ENCODE data around the gene WNT2B.

WNT2B gene

GRCh38 chr1:112529301-112529700 is 20.5 kb downstream of the WNT2B start:
- no peak for DNase-seq

- no peak for DNase-seq
Observed at GRCh38 chr1:112530832-112531231, 22.1 kb downstream of the WNT2B start.

- DNase-seq, result no peak
Observed at GRCh38 chr1:112532064-112532463, 23.3 kb downstream of the WNT2B start.

- no peak for DNase-seq
Observed at GRCh38 chr1:112533029-112533428, 24.3 kb downstream of the WNT2B start.

- no peak for DNase-seq
Observed at GRCh38 chr1:112536561-112536960, 27.8 kb downstream of the WNT2B start.

DNA sequence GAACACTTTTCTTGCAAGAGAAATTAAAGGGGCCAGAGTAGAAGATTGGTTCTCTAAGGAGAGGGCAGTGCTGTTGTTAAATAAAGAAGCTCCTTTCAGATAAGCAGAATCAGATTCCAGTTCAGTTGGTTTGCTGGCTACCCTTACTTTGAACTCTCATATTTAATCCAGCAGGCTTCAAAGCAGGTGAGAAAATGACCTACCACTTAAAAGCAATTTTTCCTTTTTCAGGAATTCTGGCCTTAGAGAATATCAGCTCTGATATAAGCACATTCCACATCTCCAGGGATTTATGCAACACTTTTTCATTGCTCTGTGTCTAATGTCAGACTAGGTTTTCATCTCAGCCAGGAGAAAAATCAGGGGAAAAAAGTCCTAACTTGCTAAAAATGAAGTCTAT is 28.7 kb downstream of the WNT2B start:
- DNase-seq, result no peak

DNA sequence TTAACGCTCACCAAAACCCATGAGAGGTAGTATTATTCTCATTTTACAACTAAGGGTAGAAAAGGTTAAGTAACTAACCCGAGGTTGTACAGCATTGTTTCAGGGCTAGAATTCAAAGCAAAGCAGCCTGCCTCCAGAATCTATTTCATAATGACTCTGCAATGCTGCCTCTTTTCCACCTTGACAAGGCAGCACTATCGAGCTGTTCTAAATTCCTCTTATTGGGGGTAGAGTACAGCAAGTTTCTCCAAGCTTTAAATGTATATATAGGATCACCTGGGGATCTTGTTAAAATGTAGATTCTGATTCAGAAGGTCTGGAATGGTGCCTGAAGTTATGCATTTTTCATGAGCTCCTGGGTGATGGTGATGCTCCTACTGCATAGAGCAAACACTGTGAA is 30.1 kb downstream of the WNT2B start:
- no peak for DNase-seq

- DNase-seq, result no peak
Observed at GRCh38 chr1:112540226-112540794, 31.5 kb downstream of the WNT2B start.

- no peak for DNase-seq
Observed at GRCh38 chr1:112541299-112541698, 32.5 kb downstream of the WNT2B start.

GRCh38 chr1:112542206-112542973 is 33.6 kb downstream of the WNT2B start:
- DNase-seq, result no peak

- DNase-seq, result no peak
Observed at GRCh38 chr1:112544011-112544688, 35.4 kb downstream of the WNT2B start.

GRCh38 chr1:112544751-112545150 is 36.0 kb downstream of the WNT2B start:
- DNase-seq, result no peak

DNA sequence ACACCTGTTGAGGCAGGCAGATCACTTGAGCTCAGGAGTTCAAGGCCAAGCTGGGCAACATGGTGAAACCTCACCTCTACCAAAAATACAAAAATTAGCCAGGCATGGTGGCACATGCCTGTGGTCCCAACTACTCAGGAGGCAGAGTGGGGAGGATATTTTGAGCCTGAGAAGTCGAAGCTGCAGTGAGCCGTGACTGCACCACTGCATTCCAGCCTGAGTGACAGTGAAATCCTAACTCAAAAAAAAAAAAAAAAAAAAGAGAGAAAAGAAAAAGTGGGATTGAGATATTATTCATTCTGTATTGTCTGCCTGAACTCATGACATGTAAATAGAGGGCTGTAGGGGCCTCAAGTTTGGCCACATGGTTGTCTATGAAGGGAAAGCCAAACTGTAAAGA is 37.3 kb downstream of the WNT2B start:
- DNase-seq, result no peak

DNA sequence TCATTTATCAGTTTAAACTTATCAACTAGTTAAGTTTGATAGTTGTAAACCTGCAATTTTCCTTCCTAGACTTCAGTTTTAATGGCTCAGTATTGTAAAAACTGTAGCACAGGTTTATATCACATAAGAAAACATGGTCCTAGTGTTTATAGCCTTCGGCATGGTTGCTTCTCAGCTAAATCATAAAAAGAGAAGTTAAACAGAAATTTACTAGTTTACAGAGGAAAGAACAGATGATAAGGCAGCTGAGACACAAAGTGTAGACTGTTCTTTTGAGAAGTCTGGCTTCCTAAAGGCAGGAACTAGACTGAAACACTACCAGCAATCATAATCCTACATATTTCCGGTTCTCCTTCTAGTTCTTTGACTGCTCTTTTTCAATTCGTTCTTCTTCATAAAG is 39.8 kb downstream of the WNT2B start:
- no peak for DNase-seq

- no peak for DNase-seq
Observed at GRCh38 chr1:112549590-112549989, 40.8 kb downstream of the WNT2B start.

DNA sequence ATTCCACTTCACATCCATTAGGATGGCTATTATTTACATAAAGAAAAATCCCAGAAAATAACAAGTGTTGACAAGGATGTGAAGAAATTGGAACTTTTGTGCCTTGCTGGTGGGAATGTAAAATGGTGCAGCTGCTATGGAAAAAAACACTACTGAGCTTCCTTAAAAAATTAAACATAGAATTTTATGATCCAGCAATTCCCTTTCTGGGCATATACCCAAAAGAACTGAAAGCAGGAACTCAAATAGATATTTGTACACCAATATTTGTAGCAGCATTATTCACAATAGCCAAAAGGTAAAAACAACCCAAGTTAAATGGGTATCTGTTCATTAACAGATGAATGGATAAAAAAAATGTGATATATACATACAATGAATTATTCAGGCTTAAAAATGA is 45.6 kb downstream of the WNT2B start:
- no peak for DNase-seq

DNA sequence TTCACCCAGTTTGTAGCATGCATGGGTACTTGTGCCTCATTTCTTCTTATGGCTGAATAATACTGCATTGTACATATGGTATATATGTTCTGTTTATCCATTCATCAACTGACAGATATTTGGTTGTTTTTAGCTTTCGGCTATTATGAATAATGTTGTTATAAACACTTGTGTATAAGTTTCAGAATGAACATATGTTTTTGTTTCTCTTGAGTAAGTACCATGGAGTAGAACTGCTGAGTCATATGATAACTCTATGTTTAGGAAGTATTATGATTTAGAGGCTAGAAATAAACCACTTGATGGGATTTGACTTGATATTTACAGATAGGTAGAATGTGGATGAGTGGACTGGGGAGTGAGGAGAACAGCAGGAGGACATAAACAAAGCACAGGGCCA is 48.6 kb downstream of the WNT2B start:
- peak in 1 of 5 experiments; percentile 74 for DNase-seq

DNA sequence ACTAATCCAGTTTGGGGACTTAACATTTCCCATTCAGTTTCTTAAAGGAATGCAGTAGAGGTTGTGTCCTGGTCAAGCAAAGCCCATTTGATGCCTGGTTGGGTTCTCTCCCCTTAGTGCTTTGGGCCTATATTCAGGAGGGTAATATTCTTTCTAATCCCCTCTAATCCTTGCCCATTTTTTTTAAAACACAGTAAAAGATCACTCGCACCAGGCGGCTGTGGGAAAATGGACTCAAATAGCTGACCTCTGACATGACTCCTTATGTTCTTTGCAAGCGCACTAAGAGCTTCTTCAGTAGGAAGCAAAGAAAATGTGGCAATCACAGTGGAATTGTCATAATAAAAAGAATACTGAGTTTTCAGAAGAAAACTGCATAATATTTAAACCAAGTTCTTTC is 49.9 kb downstream of the WNT2B start:
- DNase-seq, result no peak

DNA sequence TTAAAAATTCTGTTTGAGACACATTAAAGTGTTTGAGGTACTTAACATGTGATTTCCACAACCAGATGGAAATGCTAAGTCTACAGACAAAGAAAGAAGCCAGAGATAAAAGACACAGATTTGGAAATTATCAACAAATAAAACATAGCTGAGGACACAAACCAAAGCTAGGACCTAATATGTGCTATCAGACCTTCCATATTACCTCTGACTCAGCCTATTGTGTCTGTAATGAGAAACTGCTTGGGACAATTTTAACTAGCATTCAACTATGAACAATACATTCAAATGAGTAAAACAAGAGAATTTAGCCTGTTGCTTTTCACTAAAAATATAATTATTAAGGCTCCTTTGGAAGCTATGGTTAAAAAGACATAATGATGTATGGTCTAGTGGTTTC is 54.6 kb downstream of the WNT2B start:
- DNase-seq, result no peak

- no peak for DNase-seq
Observed at GRCh38 chr1:112564081-112564480, 55.3 kb downstream of the WNT2B start.

GRCh38 chr1:112565800-112566199 is 57.0 kb downstream of the WNT2B start:
- DNase-seq, result no peak

DNA sequence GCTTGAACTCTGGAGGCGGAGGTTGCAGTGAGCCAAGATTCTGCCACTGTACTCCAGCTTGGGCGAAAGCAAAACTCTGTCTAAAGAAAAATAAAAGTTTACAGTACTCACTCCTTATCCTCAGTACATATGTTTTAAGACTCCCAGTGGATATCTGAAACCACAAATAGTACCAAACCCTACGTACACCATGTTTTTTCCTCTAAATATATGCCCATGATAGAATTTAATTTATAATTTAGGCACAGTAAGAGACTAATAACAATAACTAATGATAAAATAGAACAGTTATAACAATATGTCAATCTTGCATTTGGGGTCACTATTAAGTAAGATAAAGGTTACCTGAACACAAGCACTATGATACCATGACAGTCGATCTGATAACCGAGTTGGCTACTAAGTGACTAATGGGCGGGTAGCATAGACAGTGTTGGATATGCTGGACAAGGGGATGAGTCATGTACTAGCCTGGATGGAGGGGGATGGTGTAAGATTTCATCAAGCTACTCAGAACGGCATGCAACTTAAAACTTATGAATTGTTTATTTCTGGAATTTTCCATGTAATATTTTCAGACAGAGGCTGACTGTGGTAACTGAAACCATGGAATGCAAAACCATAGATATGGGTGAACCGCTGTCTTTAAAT is 66.5 kb downstream of the WNT2B start:
- DNase-seq, result no peak

DNA sequence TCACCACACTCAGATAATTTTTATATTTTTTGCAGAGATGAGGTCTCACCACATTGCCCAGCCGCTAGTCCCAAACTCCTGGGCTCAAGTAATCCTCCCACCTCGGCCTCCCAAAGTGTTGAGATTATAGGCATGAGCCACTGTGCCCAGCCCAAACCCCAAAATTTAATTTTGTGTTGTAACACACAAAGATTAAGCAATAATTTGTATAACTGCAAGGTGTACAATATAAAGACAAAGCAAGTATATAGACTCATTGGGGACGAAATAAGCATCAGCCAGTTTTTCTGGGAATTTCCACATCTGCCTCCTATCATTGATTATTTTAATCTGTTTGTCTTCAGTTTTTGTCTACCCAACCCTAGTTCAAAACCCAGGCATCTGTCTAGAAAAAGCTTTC is 67.5 kb downstream of the WNT2B start:
- DNase-seq, result no peak

All from T-helper 2 cell (primary cell).